Ramos (cell line): ENCODE measurements around the gene PLIN4.

Experiments used
- in situ Hi-C: fragments of 300-500 bp; cut with MboI; formaldehyde crosslinking; loops from one replicate; pipeline ENCODE4 v1.14.3; 2022; ENCODE audit warnings: low sequenced_read_pairs; ENCODE audit not compliant: unreplicated experiment

PLIN4 gene

DNA sequence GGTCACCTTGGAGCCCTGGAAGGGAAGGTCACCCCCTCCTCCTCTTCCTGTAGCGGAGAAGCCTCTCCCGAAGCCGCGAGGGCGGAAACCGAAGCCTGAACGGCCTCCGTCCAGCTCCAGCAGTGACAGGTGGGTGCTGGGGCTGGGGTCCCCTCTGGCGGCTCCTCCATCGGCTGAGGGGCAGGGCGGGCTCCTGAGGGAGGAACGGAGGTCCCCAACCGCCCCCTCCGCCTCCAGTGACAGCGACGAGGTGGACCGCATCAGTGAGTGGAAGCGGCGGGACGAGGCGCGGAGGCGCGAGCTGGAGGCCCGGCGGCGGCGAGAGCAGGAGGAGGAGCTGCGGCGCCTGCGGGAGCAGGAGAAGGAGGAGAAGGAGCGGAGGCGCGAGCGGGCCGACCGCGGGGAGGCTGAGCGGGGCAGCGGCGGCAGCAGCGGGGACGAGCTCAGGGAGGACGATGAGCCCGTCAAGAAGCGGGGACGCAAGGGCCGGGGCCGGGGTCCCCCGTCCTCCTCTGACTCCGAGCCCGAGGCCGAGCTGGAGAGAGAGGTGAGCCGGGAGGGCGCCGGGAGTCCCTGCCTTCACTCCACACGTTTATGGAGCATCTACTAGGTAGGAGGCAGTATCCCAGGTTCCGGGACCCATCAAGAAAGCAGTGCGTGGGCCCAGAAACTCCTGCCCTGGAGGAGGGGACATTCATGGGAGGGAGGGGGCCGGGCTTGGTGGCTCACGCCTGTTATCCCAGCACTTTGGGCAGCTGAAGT is 24.2 kb downstream of the PLIN4 start:
- in situ Hi-C loops, result no loop called here

- in situ Hi-C loops, result no loop called here
Measured at GRCh38 chr19:4493104-4493928, 25.0 kb downstream of the PLIN4 start.

DNA sequence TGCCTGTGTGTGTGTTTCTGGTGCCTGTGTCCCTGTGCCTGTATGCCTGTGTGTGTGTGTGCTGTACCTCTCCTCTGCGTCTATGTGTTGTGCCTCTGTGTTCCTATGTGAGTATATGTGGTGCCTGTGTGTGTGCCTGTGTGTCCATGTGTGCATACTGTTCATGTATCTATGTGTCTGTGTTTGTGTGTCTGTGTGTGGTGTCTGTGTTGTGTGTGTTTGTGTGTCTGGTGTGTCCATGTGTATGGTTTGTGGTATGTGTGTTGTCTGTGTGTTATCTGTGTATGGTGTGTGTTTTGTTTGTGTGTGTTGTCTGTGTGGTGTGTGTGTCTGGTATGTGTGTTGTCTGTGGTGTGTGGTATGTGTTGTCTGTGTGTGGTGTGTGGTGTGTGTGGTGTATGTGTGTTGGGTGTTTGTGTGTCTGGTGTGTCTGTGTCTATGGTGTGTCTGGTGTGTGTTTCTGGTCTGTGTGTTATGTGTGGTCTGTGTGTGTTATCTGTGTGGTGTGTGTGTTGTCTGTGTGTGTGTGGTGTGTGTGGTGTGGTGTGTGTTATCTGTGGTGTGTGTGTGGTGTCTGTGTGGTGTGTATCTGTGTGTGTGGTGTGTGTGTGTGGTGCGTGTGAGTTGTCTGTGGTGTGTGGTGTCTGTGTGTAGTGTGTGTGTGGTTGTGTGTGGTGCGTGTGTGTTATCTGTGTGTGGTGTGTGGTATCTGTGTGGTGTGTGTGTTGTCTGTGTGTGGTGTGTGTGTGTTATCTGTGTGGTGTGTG is 25.8 kb downstream of the PLIN4 start:
- in situ Hi-C loops, result no loop called here

DNA sequence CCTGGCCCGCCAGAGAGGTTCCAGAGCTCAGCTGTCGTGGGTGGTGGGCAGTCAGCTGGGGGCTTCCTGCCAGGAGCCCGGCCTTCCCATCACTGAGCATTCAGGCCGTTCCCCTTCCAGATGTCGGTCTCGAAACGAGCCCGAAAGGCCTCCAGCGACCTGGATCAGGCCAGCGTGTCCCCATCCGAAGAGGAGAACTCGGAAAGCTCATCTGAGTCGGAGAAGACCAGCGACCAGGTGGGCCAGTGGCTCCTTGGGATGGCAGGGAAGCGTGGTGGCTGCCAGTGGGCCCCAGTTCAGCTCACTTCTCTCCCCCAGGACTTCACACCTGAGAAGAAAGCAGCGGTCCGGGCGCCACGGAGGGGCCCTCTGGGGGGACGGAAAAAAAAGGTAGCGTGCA is 26.8 kb downstream of the PLIN4 start:
- in situ Hi-C loops, result no loop called here

DNA sequence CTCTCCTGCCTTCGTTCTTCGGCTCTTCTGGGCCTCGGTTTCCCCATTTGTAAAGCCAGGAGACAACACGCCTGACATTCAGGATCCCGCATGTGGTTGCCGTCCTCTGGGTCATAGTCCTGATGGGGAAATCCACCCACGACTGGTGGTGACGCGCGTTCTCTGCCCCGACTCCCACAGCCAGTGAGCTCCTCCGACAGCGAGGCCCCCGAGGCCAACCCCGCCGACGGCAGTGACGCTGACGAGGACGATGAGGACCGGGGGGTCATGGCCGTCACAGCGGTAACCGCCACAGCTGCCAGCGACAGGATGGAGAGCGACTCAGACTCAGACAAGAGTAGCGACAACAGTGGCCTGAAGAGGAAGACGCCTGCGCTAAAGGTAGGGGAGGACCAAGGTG is 29.8 kb downstream of the PLIN4 start:
- in situ Hi-C loops, result no loop called here

DNA sequence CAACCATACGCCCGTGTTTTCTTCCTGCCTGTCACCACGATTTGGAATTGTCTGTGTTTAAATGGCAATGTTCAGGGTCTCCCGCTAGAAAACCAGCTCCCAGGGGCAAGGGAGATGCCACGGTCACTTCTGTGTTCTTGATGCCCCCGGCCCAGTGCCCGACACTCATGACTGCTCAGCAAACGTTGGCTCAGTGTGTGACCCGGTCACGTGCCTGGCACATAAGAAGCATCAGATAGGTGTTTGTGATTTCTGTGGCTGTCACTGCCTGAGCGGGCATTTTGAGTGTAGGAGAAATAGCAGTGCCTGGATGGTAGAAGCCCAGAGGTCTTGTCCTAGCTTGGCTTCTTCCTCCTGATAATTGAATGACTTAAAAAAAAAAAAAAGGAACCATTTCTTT is 30.7 kb downstream of the PLIN4 start:
- in situ Hi-C loops, result no loop called here

- in situ Hi-C loops, result no loop called here
Measured at GRCh38 chr19:4483385-4483784, 34.9 kb downstream of the PLIN4 start.

GRCh38 chr19:4482721-4483364 is 35.4 kb downstream of the PLIN4 start:
- in situ Hi-C loops, result no loop called here

GRCh38 chr19:4477034-4477801 is 41.1 kb downstream of the PLIN4 start:
- in situ Hi-C loops, result no loop called here

DNA sequence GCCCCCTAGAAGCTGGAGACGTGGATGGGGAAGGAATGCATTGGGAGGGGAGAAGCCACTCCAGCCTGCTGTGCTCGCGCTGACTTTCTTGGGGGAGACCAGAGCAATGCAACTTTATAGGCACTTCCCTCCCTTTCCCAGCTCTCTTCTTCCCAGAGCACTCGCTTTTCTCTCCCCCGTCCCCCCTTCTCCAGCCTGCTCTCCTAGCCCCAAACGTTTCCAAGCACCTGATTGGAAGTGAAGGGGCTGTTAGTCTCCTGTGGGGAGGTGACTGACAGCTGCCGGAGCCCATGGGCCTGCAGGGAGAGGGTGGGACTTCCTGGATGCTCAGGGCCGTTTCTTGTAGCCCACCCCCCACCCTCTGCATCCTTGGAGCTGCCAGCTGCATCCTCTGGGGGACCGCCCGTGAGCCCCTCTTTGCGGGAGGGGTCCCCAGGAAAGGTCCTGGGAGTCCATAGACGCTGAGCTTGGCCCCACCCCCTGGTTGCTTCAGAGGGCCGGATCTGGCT is 43.7 kb downstream of the PLIN4 start:
- in situ Hi-C loops, result no loop called here

- in situ Hi-C loops, result no loop called here
Measured at GRCh38 chr19:4473763-4474513, 44.3 kb downstream of the PLIN4 start.

- in situ Hi-C loops, result no loop called here
Measured at GRCh38 chr19:4473011-4473762, 45.1 kb downstream of the PLIN4 start.

DNA sequence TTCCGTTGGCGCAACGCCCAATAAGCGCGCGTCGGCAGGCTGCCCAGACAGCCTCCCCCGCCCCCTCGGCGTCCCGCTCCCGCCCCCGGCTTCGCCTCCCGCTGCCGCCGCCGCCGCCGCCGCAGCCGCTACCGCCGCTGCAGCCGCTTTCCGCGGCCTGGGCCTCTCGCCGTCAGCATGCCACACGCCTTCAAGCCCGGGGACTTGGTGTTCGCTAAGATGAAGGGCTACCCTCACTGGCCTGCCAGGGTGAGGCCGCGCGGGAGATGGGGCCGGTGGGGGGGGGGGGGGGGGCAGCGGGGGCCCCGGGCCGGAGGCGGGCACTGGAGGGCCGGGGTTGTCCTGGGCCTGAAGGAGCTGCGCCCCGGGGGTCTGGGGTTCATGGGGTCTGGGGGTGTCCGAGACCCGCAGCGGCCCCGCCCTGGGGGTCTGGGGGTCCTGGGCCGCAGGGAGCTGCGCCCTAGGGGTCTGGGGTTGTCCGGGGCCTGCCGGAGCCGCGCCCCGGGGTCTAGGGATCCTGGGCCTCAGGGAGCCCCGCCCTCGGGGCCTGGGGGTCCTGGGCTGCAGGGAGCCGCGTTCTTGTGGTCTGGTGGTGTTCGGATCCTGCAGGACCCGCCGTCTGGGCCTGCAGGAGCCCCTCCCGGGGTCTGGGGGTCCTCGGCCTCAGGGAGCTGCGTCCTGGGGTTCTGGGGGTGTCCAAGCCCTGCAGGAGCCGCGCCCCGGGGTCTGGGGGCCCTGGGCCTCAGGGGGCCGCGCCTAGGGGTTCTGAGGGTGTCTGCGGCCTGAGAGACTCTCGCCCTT is 45.9 kb downstream of the PLIN4 start, which contains the start of gene HDGFL2:
HDGFL2 (plus strand) TSS at position 124 of the 801 bp plus-strand sequence; CDS start at position 178, 54 bp downstream.
- in situ Hi-C loops, result no loop called here

- in situ Hi-C loops, result no loop called here
Measured at GRCh38 chr19:4471403-4472173, 46.7 kb downstream of the PLIN4 start.

GRCh38 chr19:4467835-4468234 is 50.5 kb downstream of the PLIN4 start:
- in situ Hi-C loops, result no loop called here

- in situ Hi-C loops, result no loop called here
Measured at GRCh38 chr19:4464815-4465581, 53.3 kb downstream of the PLIN4 start.
